ENCODE measurements around the gene FER.

DNA sequence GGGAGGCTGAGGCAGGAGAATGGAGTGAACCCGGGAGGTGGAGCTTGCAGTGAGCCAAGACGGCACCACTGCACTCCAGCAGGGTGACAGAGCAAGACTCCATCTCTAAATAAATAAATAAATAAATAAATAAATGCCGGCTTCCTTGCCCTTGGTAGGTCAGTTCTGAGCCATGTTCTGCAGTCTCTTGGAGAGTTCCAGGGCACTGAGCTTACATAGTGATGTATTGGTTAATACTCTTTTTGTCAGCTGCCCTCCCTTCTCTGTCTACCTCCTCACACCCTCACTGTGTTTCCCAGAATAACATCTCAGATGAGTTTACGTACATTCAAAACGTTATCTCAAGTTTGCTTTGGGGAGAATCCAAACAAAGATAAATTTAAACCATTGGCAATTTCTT, 45.2 kb upstream of the FER start:
- TF ChIP-seq SUZ12 (IDR thresholded peaks at IDR 0.05; ENCODE audit: low read length) (no peak), CTCF (IDR thresholded peaks at IDR 0.05; ENCODE audit: control extremely low read depth in 1 of 3, insufficient read depth in 1 of 3, low read depth in 1 of 3, low read length in 3 of 3) (no peak)
